GM13976 (cell line): Measurements from ENCODE around the gene SETDB2.

Experiments used
- DNase-seq: peaks from one replicate; pipeline ENCODE4 v3.0.0; 2012; ENCODE audit warnings: low spot score
- in situ Hi-C: fragments of 300-500 bp; cut with MboI; formaldehyde crosslinking; loops from one replicate; pipeline ENCODE4 v1.12.0; 2022; ENCODE audit warnings: low sequenced_read_pairs, mixed read lengths, inconsistent platforms; ENCODE audit not compliant: unreplicated experiment
- TF ChIP-seq, protein P1 (sequence below): IDR thresholded peaks from 2 replicates; pipeline ENCODE4 v1.5.1; 2012; ENCODE audit warnings: borderline replicate concordance, mild to moderate bottlenecking; ENCODE audit not compliant: insufficient read depth; ENCODE audit errors: extremely low read depth, missing control alignments, control extremely low read depth

SETDB2 gene

DNA sequence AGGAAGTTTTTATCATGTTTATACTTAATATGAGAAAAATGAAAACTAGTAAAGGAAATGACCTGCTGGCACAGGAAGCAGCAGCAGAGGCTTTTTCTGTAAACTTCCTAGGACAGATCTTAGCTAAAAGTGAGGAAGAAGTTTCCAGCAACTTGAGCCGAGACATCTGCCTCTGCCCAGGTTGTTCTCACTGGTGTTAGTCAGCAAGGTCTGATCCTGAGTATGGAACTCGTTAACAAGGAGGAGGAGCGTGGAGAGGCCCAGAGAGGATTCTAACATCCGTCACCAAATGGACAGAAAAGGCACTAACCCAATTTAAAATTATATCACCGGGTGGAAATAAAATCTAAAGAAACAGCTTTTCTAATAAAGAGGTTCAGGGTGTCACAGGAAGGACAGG lies 95.2 kb downstream of the SETDB2 start:
- no peak for DNase-seq
- in situ Hi-C loops, result no loop called here
- TF ChIP-seq, protein P1, sequence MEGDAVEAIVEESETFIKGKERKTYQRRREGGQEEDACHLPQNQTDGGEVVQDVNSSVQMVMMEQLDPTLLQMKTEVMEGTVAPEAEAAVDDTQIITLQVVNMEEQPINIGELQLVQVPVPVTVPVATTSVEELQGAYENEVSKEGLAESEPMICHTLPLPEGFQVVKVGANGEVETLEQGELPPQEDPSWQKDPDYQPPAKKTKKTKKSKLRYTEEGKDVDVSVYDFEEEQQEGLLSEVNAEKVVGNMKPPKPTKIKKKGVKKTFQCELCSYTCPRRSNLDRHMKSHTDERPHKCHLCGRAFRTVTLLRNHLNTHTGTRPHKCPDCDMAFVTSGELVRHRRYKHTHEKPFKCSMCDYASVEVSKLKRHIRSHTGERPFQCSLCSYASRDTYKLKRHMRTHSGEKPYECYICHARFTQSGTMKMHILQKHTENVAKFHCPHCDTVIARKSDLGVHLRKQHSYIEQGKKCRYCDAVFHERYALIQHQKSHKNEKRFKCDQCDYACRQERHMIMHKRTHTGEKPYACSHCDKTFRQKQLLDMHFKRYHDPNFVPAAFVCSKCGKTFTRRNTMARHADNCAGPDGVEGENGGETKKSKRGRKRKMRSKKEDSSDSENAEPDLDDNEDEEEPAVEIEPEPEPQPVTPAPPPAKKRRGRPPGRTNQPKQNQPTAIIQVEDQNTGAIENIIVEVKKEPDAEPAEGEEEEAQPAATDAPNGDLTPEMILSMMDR, result no peak

DNA sequence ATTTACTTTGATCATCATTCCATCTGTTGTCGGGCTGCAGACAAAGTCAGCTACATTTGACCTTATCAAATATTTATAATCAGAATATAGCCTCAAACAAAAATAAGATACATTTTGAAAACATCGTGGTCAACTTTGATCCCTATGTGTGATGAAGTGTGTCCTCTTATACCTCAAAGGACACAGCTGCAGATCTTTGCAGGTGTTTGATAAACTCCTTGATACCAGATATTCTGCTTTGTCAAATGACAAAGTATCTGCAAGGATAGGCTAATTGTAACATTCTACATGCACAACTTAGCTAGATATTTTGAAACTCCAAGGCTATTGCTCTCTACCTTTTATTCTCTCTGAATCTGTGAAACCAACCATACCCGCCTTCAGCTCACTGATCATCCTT lies 95.7 kb downstream of the SETDB2 start:
- DNase-seq, result no peak
- in situ Hi-C loops, result no loop called here

DNA sequence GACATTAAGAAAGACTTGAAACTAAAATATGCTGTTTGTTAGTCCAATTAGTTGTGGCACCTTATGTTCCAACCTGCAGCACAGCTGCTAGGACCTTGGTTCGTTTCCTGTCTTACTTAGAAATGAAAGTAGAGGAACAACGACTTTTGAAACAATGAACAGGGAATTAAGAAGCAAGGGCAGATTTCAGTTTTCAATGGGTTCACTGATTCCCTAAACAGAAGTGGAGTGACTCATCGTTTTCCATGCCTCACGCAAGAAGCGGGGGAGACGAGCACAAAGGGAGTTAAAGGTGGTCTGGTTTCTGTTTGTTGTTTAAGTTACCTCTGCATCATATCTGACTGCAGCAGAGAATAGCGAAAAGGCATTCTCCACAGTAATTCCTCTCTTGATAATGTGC lies 96.5 kb downstream of the SETDB2 start:
- TF ChIP-seq, protein P1, result no peak
- DNase-seq, result no peak
- in situ Hi-C loops, result no loop called here

More for the DNA sequence above, 95.7 kb downstream of the SETDB2 start:
- TF ChIP-seq, protein P1, result no peak

DNA sequence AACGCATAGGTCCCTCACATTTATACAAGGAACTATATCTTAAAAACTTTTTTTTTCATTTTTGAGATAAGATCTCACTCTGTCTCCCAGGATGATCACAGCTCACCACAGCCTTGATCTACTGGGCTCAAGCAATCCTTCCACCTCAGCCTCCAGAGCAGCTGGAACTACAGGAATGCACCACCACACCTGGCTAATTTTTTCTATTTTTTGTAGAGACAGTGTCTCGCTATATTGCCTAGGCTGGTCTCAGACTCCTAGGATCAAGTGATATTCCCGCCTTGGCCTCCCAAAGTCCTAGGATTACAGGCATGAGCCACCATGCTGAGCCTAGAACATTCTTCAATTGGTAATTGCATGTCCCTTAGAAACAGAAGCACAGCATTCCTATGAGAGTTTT lies 99.6 kb downstream of the SETDB2 start:
- DNase-seq, result no peak
- TF ChIP-seq, protein P1, result no peak
- in situ Hi-C loops, result no loop called here
